ENCODE results near the gene GATA6. TPM values are rescaled to one million over a fixed set of nuclear protein-coding genes. Genes with fewer than 3 reads are reported as not detected.

Gene GATA6
- total RNA-seq, 1 experiment from 2014 or later = 3.3 TPM

DNA sequence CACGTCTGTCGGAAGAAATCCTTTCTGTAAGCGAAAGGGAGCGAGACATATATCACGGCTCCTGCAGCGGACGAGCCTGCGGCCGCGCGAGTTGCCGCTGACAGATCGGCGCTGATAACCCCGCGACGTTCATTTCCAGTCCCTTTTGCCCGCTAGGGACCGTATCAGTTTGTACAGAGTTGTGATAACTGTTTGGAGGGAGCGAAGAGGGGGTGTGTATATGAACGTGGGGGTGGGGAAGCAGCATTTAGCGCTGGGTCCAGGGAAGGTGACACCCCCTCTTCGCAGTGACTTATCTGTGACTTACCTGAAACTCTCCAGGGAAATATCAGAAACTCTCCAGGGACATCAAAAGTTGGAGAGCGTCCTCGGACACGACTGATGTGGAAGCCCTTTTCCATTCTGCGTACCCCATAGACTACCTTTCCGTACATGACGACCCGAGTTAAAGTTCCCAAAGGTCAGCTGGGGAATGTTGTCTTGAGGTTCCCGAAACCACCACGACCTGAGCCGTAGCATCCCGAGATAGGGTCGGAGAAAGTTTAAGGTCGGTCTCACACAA lies 948 bp upstream of the GATA6 start:
- peak; percentile 48 for ATAC-seq
- ChIA-PET RAD21 (ENCODE audit: low non-redundant PET in 1 of 2, low total read pairs in 2 of 2, uncharacterized antibody in 2 of 2, unreplicated experiment in 2 of 2) (no interaction called here), POLR2A (no interaction called here), CTCF (no interaction called here)
- H3K79me2 ChIP-seq (ENCODE audit: insufficient read depth, low read length) = no peaks in the 10 kb centered on the region
- BruUV-seq (replicated peaks) = no TSS peak
- H3K9me3 ChIP-seq (ENCODE audit: control insufficient read depth in 1 of 2, insufficient read depth in 1 of 2, low read depth in 1 of 2, low read length in 2 of 2) = no peaks in the 10 kb centered on the region
- H3K4me3 ChIP-seq (replicated peaks in 1 of 2; ENCODE audit: low read depth in 1 of 2, low read length in 2 of 2) = peak overlapping the region; percentile 72 to 84
- peak overlapping the region; percentile 100 for H3K4me2 ChIP-seq (ENCODE audit: low read length)
- H3K27ac ChIP-seq (ENCODE audit: low read depth, low read length) = no peak overlapping the region
- H4K20me1 ChIP-seq (ENCODE audit: insufficient read depth) = no peaks in the 10 kb centered on the region
- no peak for DNase-seq (ENCODE audit: low read depth, low spot score)
- no peak overlapping the region for H3K9ac ChIP-seq (ENCODE audit: low read length)
- peak overlapping the region; percentile 70 for H2AFZ ChIP-seq (ENCODE audit: low read depth, low read length, poor library complexity, severe bottlenecking)
- intact Hi-C loops (cut with micrococcal nuclease) = loop anchor here (2.0 to 10.0 kb wide), 3 partner anchors 171 to 536 kb away; no protein-coding TSS in a partner anchor
- TF ChIP-seq FOSL1 (IDR thresholded peaks at IDR 0.05; ENCODE audit: low read depth) = no peak
- peak in 2 of 3 experiments; percentile 18 to 27; a peak in 2 of 6 replicates for TF ChIP-seq CTCF (IDR thresholded peaks at IDR 0.05 in 2 of 3, conservative IDR thresholded peaks at IDR 0.05 in 1 of 3; ENCODE audit: borderline replicate concordance in 1 of 3, insufficient read depth in 1 of 3, low read depth in 2 of 3, low read length in 2 of 3)
- TF ChIP-seq POLR2AphosphoS5 (IDR thresholded peaks at IDR 0.05; ENCODE audit: low read depth, low read length) = no peak
- TF ChIP-seq SRF (IDR thresholded peaks at IDR 0.05; ENCODE audit: low read depth) = no peak
- TF ChIP-seq, protein P1, sequence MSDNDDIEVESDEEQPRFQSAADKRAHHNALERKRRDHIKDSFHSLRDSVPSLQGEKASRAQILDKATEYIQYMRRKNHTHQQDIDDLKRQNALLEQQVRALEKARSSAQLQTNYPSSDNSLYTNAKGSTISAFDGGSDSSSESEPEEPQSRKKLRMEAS (IDR thresholded peaks at IDR 0.05) = 0 out of 2 replicates have a peak, but pooled peaks have one; percentile 8
- H3K4me1 ChIP-seq (ENCODE audit: control insufficient read depth in 1 of 2, insufficient read depth in 2 of 2, low read length in 2 of 2) = peaks cover 5 to 19% of the 10 kb centered on the region in 2 experiments; a peak in 2 of 4 replicates
- no peaks in the 10 kb centered on the region for H3K9me2 ChIP-seq (ENCODE audit: insufficient read depth)
- peaks cover 8% of the 10 kb centered on the region; the same call in 1 of the 2 replicates for H3K27me3 ChIP-seq (ENCODE audit: insufficient read depth, low read length)
- H3K36me3 ChIP-seq (ENCODE audit: control insufficient read depth in 1 of 2, insufficient read depth in 2 of 2, low read length in 2 of 2) = 0 out of 4 replicates have a peak, but pooled peaks cover 0 to 2% of the 10 kb centered on the region in 2 experiments

Data from HCT116 (cell line).